Germinal center (tissue), 1 donor: Measurements from ENCODE around the gene ZDHHC11.
"Not testable (repeated sequence)": the region's sequence is repeated elsewhere in the genome, so short reads cannot be mapped to it uniquely, and the experiment has no call there.

Experiments used
- DNase-seq: peaks from one replicate; pipeline ENCODE4 v3.0.0; 2012; ENCODE audit warnings: mixed read lengths, low spot score

ZDHHC11 gene

GRCh38 chr5:761854-762710 is 88.7 kb downstream of the ZDHHC11 start:
- DNase-seq: no peak

- no peak for DNase-seq
Measured at GRCh38 chr5:761059-761771, 89.6 kb downstream of the ZDHHC11 start.

GRCh38 chr5:760363-761058 is 90.3 kb downstream of the ZDHHC11 start:
- DNase-seq: no peak

- no peak for DNase-seq
Measured at GRCh38 chr5:759781-760362, 90.9 kb downstream of the ZDHHC11 start.

GRCh38 chr5:759111-759751 is 91.6 kb downstream of the ZDHHC11 start:
- DNase-seq: no peak

- no peak for DNase-seq
Measured at GRCh38 chr5:758698-759053, 92.1 kb downstream of the ZDHHC11 start.

- DNase-seq: no peak
Measured at GRCh38 chr5:757931-758697, 92.7 kb downstream of the ZDHHC11 start.

GRCh38 chr5:757346-757930 is 93.3 kb downstream of the ZDHHC11 start:
- DNase-seq: no peak

- no peak for DNase-seq
Measured at GRCh38 chr5:756865-757345, 93.9 kb downstream of the ZDHHC11 start.

- no peak for DNase-seq
Measured at GRCh38 chr5:756171-756570, 94.6 kb downstream of the ZDHHC11 start.

GRCh38 chr5:754143-754632 is 96.6 kb downstream of the ZDHHC11 start:
- DNase-seq: not testable (repeated sequence)

- not testable (repeated sequence) for DNase-seq
Measured at GRCh38 chr5:753567-754142, 97.1 kb downstream of the ZDHHC11 start.

GRCh38 chr5:752532-753115 is 98.2 kb downstream of the ZDHHC11 start:
- not testable (repeated sequence) for DNase-seq

- DNase-seq: not testable (repeated sequence)
Measured at GRCh38 chr5:751992-752391, 98.8 kb downstream of the ZDHHC11 start.

- no peak for DNase-seq
Measured at GRCh38 chr5:751496-751895, 99.3 kb downstream of the ZDHHC11 start.

GRCh38 chr5:750226-750625 is 100.6 kb downstream of the ZDHHC11 start:
- not testable (repeated sequence) for DNase-seq

- no peak for DNase-seq
Measured at GRCh38 chr5:749101-749670, 101.6 kb downstream of the ZDHHC11 start.

- not testable (repeated sequence) for DNase-seq
Measured at GRCh38 chr5:748011-748980, 102.5 kb downstream of the ZDHHC11 start.
